ENCODE measurements around the gene NOC4L. TPM values are rescaled to one million over a fixed set of nuclear protein-coding genes. Genes with fewer than 3 reads are reported as not detected.

Gene NOC4L
- total RNA-seq, 2 donors from 2014 or later: 20.7 to 21.6 TPM

GRCh38 chr12:132160016-132160415, 15.8 kb downstream of the NOC4L start:
- no peak overlapping the region for H3K27ac Mint-ChIP-seq
- H3K27me3 Mint-ChIP-seq: no peaks in the 10 kb centered on the region
- DNase-seq: no peak
- no peak for ATAC-seq
- no peaks in the 10 kb centered on the region for H3K9me3 ChIP-seq (ENCODE audit: control insufficient read depth, low read length, poor library complexity, severe bottlenecking)
- H3K36me3 Mint-ChIP-seq (ENCODE audit: low read depth): no peaks in the 10 kb centered on the region
- H3K4me1 Mint-ChIP-seq: peaks cover 17% of the 10 kb centered on the region
- peak overlapping the region; percentile 65 for H3K4me3 Mint-ChIP-seq

GRCh38 chr12:132160601-132161035, 16.4 kb downstream of the NOC4L start:
- no peaks in the 10 kb centered on the region for H3K9me3 ChIP-seq (ENCODE audit: control insufficient read depth, low read length, poor library complexity, severe bottlenecking)
- H3K27ac Mint-ChIP-seq: no peak overlapping the region
- no peaks in the 10 kb centered on the region for H3K36me3 Mint-ChIP-seq (ENCODE audit: low read depth)
- no peak overlapping the region for H3K4me3 Mint-ChIP-seq
- H3K27me3 Mint-ChIP-seq: no peaks in the 10 kb centered on the region
- no peak for DNase-seq
- H3K4me1 Mint-ChIP-seq: peaks cover 17% of the 10 kb centered on the region
- no peak for ATAC-seq

DNA sequence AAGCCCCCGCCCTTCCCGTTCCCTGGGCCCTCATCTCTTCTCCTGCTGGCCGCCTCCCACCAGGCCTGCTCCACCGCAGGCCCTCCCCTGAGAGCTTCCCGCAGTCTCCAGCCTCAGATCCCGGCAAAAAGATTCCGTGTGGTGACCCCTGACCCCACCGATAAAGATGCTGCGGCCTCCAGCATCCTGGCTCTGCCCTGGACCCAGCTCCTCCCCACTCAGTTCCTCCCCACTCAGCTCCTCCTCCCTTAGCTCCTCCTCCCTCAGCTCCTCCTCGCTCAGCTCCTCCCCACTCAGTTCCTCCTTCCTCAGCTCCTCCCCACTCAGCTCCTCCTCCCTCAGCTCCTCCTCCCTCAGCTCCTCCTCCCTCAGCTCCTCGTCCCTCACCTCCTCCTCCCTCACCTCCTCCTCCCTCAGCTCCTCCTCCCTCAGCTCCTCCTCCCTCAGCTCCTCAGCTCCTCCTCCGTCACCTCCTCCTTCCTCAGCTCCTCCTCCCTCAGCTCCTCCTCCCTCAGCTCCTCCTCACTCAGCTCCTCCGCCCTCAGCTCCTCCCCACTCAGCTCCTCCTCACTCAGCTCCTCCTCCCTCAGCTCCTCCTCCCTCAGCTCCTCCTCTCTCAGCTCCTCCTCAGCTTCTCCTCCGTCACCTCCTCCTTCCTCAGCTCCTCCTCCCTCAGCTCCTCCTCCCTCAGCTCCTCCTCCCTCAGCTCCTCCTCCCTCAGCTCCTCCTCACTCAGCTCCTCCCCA, 17.0 kb downstream of the NOC4L start:
- no peak for ATAC-seq
- Mint-ChIP-seq H3K27ac (no peak overlapping the region), H3K4me3 (no peak overlapping the region), H3K4me1 (peaks cover 17% of the 10 kb centered on the region), H3K36me3 (ENCODE audit: low read depth) (no peaks in the 10 kb centered on the region), H3K27me3 (no peaks in the 10 kb centered on the region)
- H3K9me3 ChIP-seq (ENCODE audit: control insufficient read depth, low read length, poor library complexity, severe bottlenecking): no peaks in the 10 kb centered on the region
- DNase-seq: no peak

DNA sequence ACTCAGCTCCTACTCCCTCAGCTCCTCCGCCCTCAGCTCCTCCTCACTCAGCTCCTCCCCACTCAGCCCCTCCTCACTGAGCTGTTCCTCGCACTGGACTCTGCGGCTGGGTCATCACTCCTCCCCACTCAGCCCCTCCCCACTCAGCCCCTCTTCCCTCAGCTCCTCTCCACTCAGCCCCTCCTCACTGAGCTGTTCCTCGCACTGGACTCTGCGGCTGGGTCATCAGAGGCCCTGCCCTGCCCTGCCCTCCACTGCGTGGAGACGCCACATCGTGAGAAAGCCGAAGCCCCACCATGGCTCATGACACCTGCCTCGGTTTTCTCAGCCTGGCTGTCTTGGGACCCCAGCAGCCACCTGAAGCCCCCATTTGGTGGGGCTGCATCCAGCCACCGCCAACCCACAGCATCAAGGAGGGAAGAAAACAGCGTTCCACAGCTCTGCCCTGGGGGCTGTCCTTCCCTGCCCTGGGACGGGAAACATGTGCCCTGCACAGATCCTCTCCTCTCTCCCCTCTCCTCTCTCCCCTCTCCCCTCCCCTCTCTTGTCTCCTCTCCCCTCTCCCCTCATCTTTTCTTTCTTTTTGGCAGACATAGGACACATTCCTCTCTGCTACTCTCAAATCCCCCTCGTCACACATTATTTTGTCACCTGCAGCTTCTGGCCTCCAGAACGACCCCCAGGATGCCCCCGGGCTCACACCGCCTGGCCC, 17.7 kb downstream of the NOC4L start:
- no peaks in the 10 kb centered on the region for H3K36me3 Mint-ChIP-seq (ENCODE audit: low read depth)
- H3K27ac Mint-ChIP-seq: peak overlapping the region; percentile 67

GRCh38 chr12:132162508-132163031, 18.3 kb downstream of the NOC4L start:
- peak overlapping the region; percentile 67 for H3K27ac Mint-ChIP-seq
- ATAC-seq: peak; percentile 94
- peak in 2 of 3 donors; percentile 7 to 26 for DNase-seq
- no peaks in the 10 kb centered on the region for H3K9me3 ChIP-seq (ENCODE audit: control insufficient read depth, low read length, poor library complexity, severe bottlenecking)
- H3K4me3 Mint-ChIP-seq: peak overlapping the region; percentile 67
- peaks cover 18% of the 10 kb centered on the region for H3K4me1 Mint-ChIP-seq
- H3K27me3 Mint-ChIP-seq: no peaks in the 10 kb centered on the region
- H3K36me3 Mint-ChIP-seq (ENCODE audit: low read depth): no peaks in the 10 kb centered on the region

More for the DNA sequence above, 17.7 kb downstream of the NOC4L start:
- no peaks in the 10 kb centered on the region for H3K9me3 ChIP-seq (ENCODE audit: control insufficient read depth, low read length, poor library complexity, severe bottlenecking)
- no peak for DNase-seq
- ATAC-seq: no peak
- H3K27me3 Mint-ChIP-seq: no peaks in the 10 kb centered on the region
- H3K4me3 Mint-ChIP-seq: peak overlapping the region; percentile 67
- peaks cover 17% of the 10 kb centered on the region for H3K4me1 Mint-ChIP-seq

DNA sequence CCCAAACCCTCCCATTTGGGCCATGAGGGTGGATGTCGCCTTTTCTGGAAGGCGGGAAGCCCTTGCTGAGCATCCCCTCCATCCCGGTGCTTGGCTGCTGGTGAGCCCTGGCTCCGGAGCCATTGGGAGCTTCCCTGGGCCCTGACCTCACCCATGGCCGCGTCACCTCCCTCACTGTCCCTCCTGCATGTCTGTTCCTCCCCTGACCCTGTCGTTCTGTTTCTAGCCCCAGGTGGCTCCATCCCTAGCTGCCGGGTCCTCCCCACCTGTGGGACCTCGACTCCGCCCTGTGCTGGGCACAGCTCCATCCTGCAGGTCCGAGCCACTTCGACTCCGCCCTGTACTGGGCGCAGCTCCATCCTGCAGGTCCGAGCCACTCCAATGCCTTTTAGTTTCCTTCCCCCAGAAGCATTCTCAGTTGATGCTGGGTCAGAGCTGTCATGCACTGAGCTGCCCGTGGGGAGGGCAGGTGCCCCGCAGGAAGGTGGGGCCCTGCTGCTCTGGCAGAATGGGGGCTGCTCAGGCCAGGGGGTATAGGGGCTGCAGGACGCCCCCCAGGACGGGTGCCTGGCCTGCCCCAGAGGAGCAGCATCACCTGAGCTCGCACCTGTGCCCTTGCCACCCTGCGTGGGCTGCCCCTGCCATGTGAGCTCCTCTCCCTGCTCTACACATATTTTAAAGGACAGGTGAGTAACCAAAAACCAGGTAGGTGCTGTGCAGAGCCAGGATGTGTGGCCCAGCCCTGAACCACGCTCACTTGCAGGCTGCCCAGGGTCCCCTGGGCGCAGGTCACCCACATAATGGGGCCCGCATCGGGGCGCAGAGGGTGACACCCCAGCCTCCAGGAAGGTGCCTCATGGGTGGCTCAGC, 19.0 kb downstream of the NOC4L start:
- DNase-seq (peak in 1 of 3 donors; percentile 11), ATAC-seq (peak; percentile 8)
- Mint-ChIP-seq H3K27ac (peak overlapping the region; percentile 67), H3K4me3 (peak overlapping the region; percentile 67), H3K4me1 (peaks cover 21% of the 10 kb centered on the region), H3K36me3 (ENCODE audit: low read depth) (no peaks in the 10 kb centered on the region), H3K27me3 (no peaks in the 10 kb centered on the region)
- H3K9me3 ChIP-seq (ENCODE audit: control insufficient read depth, low read length, poor library complexity, severe bottlenecking): no peaks in the 10 kb centered on the region

DNA sequence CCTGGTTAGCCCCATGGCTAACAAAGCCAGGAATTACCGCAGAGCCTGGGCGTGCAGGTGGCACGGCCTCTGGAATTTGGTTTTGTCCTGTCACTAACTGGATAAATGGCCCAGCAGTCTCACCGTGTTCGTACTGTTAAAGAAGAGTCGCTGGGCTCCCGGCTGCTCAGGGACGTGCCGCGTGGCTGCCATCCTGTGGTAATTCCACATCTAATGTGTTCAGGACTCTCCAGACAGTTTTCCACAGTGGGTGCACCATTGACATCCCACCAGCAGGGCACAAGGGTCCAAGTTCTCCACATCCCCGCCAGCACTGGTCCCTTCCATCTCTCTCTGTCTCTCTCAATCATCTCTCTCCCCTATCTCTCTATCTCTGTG, 19.6 kb downstream of the NOC4L start:
- H3K4me3 Mint-ChIP-seq: peak overlapping the region; percentile 49
- H3K27me3 Mint-ChIP-seq: no peaks in the 10 kb centered on the region
- DNase-seq: no peak
- ATAC-seq: no peak
- no peaks in the 10 kb centered on the region for H3K36me3 Mint-ChIP-seq (ENCODE audit: low read depth)
- peak overlapping the region; percentile 37 for H3K27ac Mint-ChIP-seq
- H3K9me3 ChIP-seq (ENCODE audit: control insufficient read depth, low read length, poor library complexity, severe bottlenecking): no peaks in the 10 kb centered on the region
- H3K4me1 Mint-ChIP-seq: peaks cover 21% of the 10 kb centered on the region

GRCh38 chr12:132164426-132164825, 20.2 kb downstream of the NOC4L start:
- Mint-ChIP-seq H3K27ac (peak overlapping the region; percentile 37), H3K4me3 (peak overlapping the region; percentile 49), H3K27me3 (no peaks in the 10 kb centered on the region), H3K4me1 (peaks cover 21% of the 10 kb centered on the region), H3K36me3 (ENCODE audit: low read depth) (no peaks in the 10 kb centered on the region)
- no peak for ATAC-seq
- DNase-seq: no peak
- H3K9me3 ChIP-seq (ENCODE audit: control insufficient read depth, low read length, poor library complexity, severe bottlenecking): no peaks in the 10 kb centered on the region

- DNase-seq (peak in 1 of 3 donors; percentile 5), ATAC-seq (no peak)
- Mint-ChIP-seq H3K27me3 (no peaks in the 10 kb centered on the region), H3K36me3 (ENCODE audit: low read depth) (no peaks in the 10 kb centered on the region), H3K4me3 (no peak overlapping the region), H3K27ac (no peak overlapping the region), H3K4me1 (peaks cover 18% of the 10 kb centered on the region)
- no peaks in the 10 kb centered on the region for H3K9me3 ChIP-seq (ENCODE audit: control insufficient read depth, low read length, poor library complexity, severe bottlenecking)
These were observed 21.3 kb downstream of the NOC4L start for GRCh38 chr12:132165584-132165983.

- Mint-ChIP-seq H3K27ac (no peak overlapping the region), H3K36me3 (ENCODE audit: low read depth) (no peaks in the 10 kb centered on the region), H3K27me3 (no peaks in the 10 kb centered on the region), H3K4me1 (peaks cover 18% of the 10 kb centered on the region), H3K4me3 (no peak overlapping the region)
- ATAC-seq (no peak), DNase-seq (no peak)
- no peaks in the 10 kb centered on the region for H3K9me3 ChIP-seq (ENCODE audit: control insufficient read depth, low read length, poor library complexity, severe bottlenecking)
These were observed 21.8 kb downstream of the NOC4L start for GRCh38 chr12:132166093-132166492.

DNA sequence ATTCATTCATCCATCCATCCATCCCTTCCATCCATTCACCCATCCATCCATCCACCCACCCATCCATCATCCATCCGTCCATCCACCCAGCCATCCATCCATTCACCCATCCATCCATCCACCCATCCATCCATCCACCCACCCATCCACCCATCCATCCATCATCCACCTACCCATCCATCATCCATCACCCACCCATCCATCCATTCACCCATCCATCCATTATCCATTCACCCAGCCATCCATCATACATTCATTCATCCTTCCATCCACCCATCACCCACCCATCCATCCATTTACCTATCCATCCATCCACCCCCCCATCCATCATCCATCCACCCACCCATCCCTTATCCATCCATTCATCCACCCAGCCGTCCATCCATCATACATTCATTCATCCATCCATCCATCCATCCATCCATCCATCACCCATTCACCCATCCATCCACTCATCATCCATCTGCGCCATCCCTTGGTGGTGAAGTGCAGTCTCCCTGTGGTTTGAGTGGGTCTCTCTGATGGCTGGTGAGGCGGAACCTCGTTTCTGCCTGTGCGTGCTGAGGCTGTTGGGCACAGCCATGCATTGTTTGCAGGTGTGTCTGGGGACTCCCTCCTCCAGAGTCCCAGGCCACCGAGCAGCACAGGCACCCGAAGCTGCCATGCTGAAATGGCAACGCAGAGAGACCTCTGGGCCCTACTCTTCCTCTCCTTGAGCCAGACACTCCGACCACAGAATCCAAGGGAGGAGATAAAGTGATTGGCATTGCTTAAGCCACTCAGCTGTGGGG, 22.7 kb downstream of the NOC4L start:
- Mint-ChIP-seq H3K36me3 (ENCODE audit: low read depth) (no peaks in the 10 kb centered on the region), H3K27me3 (no peaks in the 10 kb centered on the region), H3K4me3 (no peak overlapping the region), H3K27ac (peak overlapping the region; percentile 67), H3K4me1 (peaks cover 18% of the 10 kb centered on the region)
- DNase-seq (no peak), ATAC-seq (no peak)
- no peaks in the 10 kb centered on the region for H3K9me3 ChIP-seq (ENCODE audit: control insufficient read depth, low read length, poor library complexity, severe bottlenecking)

GRCh38 chr12:132167611-132168310, 23.5 kb downstream of the NOC4L start:
- H3K36me3 Mint-ChIP-seq (ENCODE audit: low read depth): no peaks in the 10 kb centered on the region
- no peaks in the 10 kb centered on the region for H3K9me3 ChIP-seq (ENCODE audit: control insufficient read depth, low read length, poor library complexity, severe bottlenecking)
- ATAC-seq: no peak
- no peaks in the 10 kb centered on the region for H3K27me3 Mint-ChIP-seq
- no peak overlapping the region for H3K4me3 Mint-ChIP-seq
- peaks cover 14% of the 10 kb centered on the region for H3K4me1 Mint-ChIP-seq
- DNase-seq: peak in 2 of 3 donors; percentile 4 to 7
- H3K27ac Mint-ChIP-seq: peak overlapping the region; percentile 67

All from T-helper 17 cell (primary cell).